ENCODE data around the gene KCNG1.

Gene KCNG1

GRCh38 chr20:50957276-50957675, 65.6 kb downstream of the KCNG1 start:
- TF ChIP-seq CTCF (IDR thresholded peaks at IDR 0.05; ENCODE audit: low read depth, low read length, missing control alignments): no peak
- no peak for DNase-seq (ENCODE audit: extremely low read depth, low read depth)
- H3K4me3 ChIP-seq (replicated peaks; ENCODE audit: low read depth, low read length): peak overlapping the region; percentile 99

DNA sequence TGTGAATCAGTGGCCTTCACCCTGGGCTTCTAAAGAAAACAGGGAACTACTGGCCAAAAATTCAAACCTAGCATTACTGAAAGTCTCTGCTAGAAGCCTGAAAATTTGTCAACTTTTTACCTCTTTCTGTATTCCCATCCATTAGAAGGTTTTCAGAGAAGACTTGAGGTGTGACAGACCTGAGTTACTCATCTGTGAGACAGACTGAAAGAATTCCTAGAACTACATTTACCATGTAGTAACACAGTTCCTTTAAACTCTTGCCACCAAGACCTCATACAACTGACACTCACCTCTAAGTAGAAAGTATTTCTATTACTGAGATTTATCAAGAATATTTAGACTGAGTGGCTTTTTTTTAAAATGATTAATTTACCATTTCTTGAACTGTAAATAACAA, 69.1 kb downstream of the KCNG1 start:
- TF ChIP-seq CTCF (IDR thresholded peaks at IDR 0.05; ENCODE audit: low read depth, low read length, missing control alignments): no peak
- H3K4me3 ChIP-seq (replicated peaks; ENCODE audit: low read depth, low read length): no peak overlapping the region
- no peak for DNase-seq (ENCODE audit: extremely low read depth, low read depth)

All from HFF-Myc (cell line).